Measurements from ENCODE around the gene SLC5A10.

The SLC5A10 gene

DNA sequence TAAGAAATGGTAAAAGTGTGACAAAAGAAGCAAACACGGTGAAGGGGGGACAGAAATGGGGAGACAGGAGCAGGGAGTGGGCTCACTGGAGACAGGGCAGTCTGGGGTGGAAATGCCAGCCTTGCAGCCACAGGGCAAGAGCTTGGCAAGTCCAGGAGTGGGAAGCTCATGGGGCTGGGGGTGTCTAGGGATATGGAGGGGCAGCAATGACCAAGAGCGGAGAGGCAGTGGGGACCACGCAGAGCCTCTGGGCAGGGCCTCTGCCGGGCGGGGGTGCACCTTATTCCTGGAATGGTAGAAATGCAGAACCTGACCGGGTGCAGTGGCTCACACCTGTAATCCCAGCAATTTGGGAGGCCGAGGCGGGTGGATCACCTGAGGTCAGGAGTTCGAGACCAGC lies 12.6 kb downstream of the SLC5A10 start:
- DNase-seq (ENCODE audit: low read depth in 2 of 2) = no peak

DNA sequence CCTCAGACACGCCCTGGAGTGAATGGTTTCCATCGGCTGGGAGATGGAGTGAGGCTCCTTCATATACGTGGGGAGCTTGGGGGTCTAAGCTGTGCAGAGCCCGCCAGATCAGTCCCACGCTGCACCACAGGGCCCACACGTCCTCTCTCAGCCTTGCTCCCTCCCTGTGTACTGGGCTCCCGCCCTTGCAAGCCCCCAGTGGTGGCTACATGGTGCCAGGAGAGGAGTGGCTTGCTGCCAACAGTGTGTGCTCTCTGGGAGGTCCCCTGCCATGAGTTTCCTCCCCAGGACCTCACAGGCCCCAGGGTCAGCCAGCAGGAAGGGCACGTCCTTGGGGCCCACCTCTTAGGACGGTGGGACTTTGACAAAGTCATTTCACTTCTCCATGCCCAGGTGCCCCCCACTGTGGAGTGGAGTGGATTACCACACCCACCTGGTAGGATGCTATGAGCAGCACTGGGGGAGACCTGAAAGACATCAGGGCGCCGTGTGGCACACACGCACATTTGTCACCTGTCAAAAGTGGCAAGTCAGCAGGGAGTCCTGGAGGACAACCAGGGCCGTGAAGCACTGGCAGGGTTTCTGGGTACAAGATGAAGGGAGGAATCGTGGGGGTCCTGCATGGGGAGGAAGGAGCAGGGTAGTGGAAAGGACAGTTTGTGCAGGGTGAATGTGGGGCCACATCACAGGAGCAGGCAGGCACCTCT lies 13.7 kb downstream of the SLC5A10 start:
- no peak for DNase-seq (ENCODE audit: low read depth in 2 of 2)

DNA sequence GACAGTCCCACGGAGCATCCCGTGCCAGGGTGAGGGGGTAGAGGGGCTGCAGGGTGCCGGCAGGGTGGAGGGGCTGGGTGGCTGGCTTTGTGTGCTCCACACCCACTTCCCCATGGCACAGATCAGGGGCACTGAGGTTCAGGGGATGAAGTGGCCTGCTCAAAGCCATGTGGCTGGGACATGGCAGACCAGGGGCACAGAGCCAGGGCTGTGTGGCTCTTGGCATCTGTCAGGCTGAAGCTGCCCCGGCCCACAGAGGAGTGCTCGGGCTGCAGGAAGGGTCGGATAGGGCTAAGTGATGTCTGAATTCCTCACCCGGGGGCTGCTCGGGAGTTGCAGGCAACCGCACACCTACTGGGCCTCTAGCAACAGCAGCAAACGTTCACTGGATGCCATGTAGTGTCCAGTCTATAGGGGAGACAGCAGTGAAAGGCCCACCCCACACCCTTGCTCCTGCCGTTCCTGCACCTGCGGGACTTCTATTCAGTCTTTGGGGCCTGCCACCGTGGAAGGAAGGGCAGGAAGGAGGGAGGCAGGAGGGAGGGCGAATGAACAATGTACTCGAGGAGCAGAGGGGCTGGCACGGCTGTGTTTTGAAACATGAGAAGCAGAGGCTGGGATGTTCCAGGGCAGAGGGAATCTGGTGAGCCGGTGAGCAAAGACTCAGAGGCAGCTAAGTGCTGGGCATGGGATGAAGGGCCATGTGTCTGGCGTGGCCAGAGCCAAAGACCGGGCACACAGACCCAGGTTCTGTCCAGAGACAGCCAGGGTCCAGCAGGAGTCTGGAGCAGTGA lies 15.1 kb downstream of the SLC5A10 start:
- no peak for DNase-seq (ENCODE audit: low read depth in 2 of 2)

DNA sequence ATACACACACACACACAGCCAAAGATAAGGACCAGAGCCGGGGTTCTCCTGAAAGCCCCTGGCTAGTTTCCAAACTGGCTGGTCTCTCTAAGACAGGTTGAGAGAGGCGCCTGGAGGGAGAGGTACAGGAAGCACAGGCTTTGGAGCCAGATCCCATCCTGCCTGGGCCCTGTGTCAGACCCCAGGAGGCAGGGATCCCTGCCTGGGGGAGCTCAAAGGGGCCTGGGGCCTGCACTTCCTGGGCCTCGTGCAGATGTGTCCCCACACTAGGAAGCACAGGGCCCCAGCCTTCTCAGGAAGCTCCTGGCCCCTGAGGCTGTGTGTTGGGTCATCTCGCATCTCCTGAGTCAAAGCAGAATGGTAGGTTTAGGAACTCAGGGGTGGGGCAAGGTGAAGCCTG lies 16.0 kb downstream of the SLC5A10 start:
- DNase-seq (ENCODE audit: low read depth in 2 of 2) = no peak

DNA sequence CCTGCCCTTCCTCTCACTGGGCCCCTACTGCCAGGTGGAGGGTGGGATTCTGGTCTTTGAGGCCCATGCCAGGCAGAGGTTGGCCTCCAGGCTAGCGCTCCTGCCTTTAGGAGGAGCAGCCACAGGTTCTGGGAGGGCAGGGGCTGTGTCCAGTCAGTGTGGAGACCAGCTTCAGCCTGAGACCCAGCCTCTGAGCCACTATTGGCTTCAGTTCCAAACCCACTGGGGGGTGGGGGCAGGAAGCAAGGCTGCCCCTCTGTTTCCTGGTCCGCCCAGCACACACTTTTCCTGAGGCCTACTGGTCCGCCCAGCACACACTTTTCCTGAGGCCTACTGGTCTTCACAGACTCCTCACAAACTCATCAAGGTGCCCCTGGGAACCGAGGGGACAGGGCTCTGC lies 16.4 kb downstream of the SLC5A10 start:
- DNase-seq (ENCODE audit: low read depth in 2 of 2) = no peak

DNA sequence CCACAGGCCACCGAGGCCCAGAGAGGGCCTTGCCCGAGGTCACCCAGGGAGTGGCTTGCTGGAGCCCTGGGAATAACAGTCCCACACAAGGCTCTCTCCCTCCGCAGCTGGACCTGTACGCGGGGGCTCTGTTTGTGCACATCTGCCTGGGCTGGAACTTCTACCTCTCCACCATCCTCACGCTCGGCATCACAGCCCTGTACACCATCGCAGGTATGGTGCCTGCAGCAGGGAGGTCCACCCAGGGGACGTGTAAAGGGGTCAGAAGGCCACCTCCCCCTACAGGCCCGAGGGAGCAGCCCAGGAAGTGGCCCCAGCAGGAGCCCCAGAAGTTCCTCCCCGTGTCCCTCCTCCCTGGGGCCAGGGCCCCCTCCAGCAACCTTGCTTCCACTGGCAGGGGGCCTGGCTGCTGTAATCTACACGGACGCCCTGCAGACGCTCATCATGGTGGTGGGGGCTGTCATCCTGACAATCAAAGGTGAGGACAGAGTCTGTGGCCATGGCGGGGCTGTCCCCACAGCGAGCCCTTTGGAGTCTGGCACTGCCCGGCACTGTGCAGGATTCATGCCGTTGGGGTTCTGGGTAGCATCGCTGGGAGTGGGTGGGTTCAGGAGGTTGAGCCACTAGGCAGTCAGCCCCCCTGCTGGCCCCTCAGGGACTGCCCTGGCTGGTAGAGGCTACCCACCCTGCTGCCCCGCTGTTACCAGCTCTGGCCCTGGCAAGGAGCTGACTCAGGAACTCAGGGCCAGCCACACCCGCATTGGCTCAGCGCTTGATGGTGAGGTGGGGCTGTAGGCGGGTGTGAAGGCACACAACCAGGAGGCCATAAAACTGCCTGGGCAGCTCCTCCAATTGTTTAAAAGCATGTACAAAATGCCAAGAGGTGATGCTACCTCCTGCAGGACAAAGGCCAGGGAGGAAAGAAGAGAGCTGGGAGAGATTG lies 17.3 kb downstream of the SLC5A10 start:
- DNase-seq (ENCODE audit: low read depth in 2 of 2) = no peak

DNA sequence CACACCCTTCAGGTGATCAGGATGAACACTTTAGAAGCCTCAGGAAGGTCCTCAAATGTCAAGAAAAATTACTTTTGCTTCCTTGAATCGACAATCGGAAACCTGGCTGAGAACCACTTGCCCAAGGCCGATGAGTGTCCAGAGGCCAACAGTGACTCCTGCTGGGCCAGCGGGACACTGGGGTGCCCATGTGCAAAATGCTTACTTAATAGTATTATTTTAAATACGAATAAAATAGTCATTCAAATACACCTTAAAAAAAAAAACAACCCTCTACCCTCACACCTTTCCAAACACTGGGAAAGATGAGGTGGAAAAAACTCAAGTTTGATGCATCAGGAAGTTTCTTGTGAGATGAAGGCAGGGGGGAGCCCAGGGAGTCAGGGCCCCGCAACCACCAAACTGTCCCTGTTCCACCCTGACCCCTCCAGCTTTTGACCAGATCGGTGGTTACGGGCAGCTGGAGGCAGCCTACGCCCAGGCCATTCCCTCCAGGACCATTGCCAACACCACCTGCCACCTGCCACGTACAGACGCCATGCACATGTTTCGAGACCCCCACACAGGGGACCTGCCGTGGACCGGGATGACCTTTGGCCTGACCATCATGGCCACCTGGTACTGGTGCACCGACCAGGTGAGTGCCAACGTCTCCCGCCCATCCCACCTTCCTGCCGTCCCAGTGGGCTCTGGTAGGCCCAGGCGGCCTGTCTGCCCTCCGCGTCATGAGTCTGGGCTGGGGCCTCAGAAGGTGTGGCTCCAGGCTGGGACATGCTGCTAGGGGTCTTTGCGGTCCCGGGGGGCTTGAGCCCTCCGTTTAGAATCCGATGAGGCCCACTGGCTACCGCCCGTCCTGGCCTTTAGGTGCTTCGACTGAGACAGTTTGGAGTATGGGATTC lies 18.9 kb downstream of the SLC5A10 start:
- no peak for DNase-seq (ENCODE audit: low read depth in 2 of 2)

DNA sequence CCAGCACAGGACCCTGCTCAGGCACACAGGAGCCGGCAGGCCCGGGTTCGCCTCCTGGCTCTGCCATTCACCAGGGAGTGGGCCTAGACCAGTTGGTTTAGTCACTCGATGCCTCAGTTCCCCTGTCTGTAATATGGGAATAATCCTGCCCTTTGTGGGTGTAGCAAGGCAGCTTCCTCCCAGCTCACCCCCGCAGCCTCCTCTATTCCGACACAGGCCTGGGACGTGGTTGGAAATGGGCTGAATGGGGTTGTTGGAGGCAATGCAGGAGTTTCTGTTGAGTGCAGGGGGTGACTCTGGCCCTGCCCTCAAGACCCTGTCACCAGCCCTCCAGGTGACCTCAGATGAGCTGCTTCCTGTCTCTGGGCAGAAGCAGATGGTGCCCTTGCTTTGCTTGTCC lies 19.8 kb downstream of the SLC5A10 start:
- DNase-seq (ENCODE audit: low read depth in 2 of 2) = no peak

DNA sequence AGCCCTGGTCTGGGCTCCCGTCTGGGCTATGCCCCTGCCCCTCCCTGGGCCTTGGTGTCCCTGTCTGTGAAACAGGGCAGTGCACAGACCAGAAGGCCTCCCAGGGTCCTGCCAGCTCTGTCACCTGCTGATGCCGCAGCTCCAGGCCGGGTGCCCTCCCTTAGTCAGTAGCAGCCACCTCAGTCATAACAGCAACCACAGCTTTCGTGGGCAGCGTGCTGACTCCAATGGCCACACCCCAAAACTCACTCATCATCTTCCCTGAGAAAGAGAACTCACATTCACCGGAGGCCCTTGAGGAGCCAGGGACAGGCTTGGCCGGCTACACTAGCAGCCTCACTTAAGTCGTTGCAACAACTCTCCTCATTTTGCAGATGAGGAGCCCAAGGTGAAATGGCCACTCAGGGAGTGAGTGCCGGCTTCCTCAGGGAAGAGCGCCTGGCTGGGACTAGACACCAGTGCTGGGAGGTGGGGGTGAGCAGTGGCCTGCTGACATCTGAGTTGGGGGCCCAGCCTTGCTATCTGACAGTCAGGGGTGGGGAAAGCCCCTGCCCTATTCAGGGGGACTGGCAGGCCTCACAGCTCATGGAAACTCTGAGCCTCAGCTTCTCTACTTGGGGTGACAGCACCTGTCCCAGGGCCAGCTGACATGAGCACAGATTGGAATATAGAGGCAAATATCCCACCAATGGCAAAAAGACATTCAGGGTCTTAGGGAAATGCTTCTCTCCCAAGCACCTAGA lies 22.6 kb downstream of the SLC5A10 start:
- DNase-seq (ENCODE audit: low read depth in 2 of 2) = peak in 1 of 2 donors; percentile 32

DNA sequence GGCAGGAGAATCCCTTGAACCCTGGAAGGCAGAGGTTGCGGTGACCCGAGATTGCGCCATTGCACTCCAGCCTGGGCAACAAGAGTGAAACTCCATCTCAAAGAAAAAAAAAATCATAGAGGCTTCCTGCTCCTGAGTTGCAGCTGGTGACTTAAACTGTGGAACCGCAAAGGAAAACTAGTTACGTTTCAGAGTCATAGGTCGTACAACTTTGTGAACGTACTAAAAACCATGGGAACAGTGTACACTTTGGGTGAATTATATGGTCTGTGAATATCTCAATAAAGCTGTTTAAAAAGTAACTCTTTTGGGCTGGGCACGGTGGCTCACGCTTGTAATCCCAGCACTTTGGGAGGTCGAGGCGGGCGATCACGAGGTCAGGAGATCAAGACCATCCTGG lies 23.6 kb downstream of the SLC5A10 start:
- DNase-seq (ENCODE audit: low read depth in 2 of 2) = no peak

DNA sequence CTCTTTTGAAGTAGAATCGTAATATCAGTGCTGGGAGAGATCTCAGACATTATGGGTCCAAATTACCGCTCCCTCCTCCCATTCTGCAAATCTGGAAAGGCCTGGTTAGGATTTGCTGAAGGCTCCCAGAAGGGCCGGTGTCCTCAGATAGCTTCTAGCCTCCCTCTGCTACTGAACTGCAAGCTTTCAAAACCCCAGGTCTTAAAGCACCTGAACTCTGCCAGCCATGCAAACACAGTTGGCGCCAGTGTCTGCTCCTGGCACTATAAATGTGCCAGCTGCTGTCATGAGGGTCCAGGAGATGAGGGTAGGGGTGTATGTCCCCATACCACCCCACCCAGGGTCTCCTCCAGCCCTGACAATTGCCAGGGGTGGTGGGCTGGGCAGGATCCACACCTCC lies 24.2 kb downstream of the SLC5A10 start:
- DNase-seq (ENCODE audit: low read depth in 2 of 2) = no peak

DNA sequence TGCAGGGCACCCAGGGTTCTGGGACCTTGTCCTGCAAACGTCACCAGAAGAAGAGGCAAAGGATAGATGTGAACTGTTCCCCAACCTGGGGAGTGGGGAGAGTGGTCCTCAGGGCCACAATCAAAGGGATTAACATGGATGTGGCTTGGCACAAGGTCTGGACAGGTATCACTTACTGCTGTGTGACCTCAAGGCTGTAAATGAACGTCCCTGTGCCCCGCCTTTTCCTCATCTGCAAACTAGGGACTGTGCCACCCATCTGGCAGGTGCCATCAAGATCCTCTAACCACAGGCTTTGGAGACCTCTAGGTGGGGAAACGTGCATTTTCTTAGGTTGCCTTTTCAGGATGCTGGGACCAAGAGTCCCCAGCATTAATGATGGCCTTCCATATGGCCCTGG lies 25.1 kb downstream of the SLC5A10 start:
- no peak for DNase-seq (ENCODE audit: low read depth in 2 of 2)

DNA sequence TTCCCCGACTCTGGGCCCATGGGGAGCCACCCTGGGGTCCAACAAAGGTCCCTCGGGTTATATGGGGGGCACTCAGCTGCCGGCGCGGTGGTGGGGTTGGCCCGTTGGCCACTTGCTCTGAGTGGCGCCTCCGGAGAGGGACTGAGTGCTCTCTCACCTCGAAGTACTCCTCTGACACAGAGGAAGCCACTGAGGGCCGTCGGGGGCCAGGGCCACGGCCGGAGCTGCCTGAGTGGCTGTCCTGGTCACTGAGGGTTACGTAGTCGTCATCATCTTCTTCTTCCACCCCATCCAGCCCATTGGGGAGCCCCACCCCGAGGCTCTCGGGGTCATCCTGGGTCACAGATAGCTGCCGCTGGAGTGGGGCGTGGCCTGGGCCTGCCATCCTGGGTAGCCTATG lies 25.7 kb downstream of the SLC5A10 start:
- no peak for DNase-seq (ENCODE audit: low read depth in 2 of 2)

DNA sequence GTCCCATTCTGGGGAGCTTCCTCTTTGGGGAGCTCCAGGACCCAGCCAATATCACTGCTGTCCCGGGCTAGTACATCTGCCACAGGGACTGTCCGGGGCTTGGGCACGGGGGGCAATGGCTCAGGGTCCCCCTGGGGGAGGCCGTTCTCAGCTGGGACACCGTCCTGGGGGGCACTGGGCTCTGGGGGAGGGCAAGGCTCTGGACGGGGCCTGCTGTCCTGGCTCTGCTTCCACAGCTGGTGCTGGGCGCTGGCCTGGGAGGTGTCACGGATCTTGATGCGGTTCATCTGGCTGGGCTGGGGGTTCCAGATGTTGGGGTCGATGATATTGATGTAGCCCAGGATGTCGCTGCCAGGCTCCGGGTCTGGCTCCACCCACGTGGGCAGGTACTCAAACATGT lies 26.1 kb downstream of the SLC5A10 start:
- no peak for DNase-seq (ENCODE audit: low read depth in 2 of 2)

DNA sequence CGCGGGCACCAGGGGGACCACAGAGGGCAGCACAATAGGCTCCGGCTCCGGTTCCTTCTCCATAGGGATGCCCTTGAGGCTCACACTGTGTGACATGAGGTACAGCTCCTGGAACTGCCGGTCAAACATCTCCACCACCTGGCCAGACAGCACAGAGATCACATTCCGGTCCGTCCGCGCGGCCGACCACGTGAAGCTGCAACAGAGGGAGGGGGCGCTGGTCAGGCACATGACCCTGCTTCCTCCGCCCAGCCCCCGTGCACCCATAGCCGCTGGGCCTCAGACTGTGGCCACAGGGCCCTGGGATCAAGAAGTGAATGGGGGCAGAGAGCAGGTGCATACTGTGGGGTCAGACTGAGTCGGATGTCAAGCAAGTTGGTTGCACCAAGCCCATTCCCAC lies 26.7 kb downstream of the SLC5A10 start:
- no peak for DNase-seq (ENCODE audit: low read depth in 2 of 2)

DNA sequence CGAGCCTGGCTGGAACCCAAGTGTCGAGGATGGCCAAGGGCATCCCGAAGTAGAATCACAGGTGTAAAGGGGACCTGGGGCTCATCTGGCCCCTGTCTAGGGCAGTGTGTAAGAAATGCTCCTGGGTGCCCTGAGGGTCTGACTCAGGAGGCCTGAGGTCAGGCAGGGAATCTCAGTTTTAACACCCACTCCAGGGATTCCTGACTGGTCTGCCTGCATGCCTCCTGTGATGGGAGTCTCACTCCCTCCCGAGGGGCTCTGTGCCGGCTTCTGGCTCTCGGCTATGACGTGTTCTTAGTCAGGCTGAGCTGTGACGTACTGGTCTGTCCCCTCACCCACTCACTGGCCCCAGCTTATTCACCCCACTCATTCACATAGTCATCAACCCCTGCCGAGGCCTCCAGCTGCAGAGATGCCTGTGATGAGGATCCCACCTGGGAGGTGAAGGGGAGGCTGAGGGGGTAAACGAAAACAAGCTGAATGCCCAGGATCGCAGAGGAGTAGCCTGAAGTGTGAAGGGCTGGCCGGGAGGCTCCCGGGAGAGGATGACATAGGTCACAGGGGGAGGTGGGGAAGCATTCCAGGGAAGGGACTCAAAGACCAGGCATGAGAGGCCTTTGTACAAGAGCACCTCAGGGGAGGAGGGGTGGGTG lies 28.8 kb downstream of the SLC5A10 start:
- no peak for DNase-seq (ENCODE audit: low read depth in 2 of 2)

DNA sequence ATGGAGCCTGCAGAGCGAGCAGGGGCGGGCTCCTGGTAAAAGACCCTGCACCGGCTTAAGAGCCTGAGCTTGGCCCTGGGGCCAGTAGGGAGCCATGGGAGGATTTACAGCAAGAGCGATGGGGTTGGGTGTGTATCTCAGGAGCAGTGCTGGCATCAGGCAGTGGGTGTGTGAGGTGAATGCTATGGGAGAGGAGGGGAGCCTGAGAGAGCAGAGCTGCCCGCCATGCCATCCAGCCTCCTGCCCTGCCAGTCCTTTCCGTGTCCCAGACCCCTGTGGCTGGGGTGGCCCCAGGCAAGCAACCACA lies 29.3 kb downstream of the SLC5A10 start:
- no peak for DNase-seq (ENCODE audit: low read depth in 2 of 2)

DNA sequence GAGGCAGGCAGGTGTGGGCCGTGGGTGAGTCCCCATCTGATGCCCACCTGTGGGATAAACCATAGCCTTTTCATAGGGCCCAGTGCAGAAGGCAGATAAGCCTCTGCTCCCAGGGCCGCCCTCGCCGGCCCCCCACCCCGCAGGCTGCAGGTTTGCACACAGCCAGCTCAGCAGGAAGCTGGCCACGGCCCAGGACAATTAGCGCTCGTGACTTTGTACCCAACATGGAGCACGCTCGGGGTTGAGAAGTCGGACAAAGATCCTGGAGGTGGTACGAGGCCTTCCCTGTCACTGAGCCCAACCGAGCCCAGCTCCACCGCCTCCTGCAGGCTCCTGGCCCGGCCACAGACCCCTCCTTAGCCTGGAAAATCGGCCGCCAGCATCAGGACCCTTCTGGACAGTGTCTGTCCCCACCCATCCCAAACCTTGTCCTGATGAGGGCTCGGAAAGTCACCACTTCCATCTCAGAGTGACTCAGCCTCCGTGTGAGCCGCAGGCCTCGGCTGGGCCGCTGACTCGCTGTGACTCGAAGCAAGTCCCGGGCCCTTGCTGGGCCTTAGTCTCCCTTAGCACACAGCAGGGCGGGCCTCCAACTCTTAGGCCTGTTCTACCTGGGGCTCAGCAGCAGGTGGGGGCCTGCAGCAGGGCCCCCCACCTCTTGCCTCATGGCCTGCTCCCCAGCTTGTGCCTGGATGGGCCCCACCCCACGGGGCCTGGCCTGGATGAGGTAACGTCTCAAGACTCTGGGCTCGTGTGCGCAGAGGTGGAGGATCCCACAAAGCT lies 29.9 kb downstream of the SLC5A10 start:
- DNase-seq (ENCODE audit: low read depth in 2 of 2) = peak in 1 of 2 donors; percentile 28
